ENCODE data around the gene KAZN.

DNA sequence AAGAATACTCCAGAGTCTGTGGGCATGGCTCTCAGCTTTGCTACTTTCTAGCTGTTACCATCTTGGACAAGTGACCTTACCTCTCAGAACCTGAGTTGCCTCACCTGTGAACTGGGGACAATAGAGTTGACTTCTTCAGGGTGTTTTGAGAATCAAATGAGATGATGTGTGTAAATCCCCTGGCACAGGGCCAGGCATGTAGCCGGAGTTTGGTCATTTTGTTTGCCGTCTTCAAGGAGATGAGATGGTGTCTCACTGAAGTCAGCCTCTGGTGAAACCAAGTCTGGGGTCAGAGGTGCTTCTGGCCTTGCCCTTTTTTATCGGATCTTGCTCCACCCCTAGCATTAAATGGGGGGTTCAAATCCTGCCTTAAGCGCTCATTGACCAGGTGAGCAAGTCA lies 405.9 kb downstream of the KAZN start:
- TF ChIP-seq POLR2AphosphoS5 (IDR thresholded peaks at IDR 0.05): no peak
- TF ChIP-seq, protein P1, sequence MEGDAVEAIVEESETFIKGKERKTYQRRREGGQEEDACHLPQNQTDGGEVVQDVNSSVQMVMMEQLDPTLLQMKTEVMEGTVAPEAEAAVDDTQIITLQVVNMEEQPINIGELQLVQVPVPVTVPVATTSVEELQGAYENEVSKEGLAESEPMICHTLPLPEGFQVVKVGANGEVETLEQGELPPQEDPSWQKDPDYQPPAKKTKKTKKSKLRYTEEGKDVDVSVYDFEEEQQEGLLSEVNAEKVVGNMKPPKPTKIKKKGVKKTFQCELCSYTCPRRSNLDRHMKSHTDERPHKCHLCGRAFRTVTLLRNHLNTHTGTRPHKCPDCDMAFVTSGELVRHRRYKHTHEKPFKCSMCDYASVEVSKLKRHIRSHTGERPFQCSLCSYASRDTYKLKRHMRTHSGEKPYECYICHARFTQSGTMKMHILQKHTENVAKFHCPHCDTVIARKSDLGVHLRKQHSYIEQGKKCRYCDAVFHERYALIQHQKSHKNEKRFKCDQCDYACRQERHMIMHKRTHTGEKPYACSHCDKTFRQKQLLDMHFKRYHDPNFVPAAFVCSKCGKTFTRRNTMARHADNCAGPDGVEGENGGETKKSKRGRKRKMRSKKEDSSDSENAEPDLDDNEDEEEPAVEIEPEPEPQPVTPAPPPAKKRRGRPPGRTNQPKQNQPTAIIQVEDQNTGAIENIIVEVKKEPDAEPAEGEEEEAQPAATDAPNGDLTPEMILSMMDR (IDR thresholded peaks at IDR 0.05): no peak
